Right lung (tissue), 5 donors: ENCODE data around the gene KIAA0825. TPM values are rescaled to one million over a fixed set of nuclear protein-coding genes. Genes with fewer than 3 reads are reported as not detected.

Experiments used
- DNase-seq, 2 donors: peaks; one replicate each; pipeline ENCODE4 v3.0.0-alpha.2; 2013
- polyA plus RNA-seq, 5 donors: library from polyadenylated mRNA; unstranded; fragments of 120-200 nt; gene quantifications; one replicate each; pipeline versions ENCODE4 v1.2.1 to v1.2.3, GENCODE V29; 2013; ENCODE audit warnings: inconsistent platforms in 1 of 5, low replicate concordance in 1 of 5; ENCODE audit not compliant: insufficient read length in 5 of 5, insufficient read depth in 1 of 5

Gene KIAA0825
- polyA plus RNA-seq, 5 donors, result 5.0 to 8.0 (median 6.0) TPM

DNA sequence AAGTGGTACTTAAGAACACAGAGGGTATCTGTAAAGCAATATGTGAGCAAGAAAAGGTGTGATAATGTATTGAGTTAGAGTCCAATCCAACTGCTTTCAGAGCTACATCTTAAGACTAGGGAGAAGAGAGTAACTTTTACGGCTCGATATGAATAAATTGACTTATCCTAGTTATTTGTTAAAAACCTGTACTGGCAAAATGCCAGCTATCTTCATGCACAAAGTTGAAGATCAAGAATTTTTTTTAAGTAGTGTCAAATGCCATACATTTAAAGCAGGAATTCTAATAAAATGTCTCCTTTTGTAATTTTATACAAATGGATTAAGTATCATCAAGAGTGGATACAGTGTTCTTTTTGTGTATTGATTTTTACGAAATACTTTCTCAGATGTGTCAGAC lies 305.2 kb downstream of the KIAA0825 start:
- DNase-seq, result no peak

DNA sequence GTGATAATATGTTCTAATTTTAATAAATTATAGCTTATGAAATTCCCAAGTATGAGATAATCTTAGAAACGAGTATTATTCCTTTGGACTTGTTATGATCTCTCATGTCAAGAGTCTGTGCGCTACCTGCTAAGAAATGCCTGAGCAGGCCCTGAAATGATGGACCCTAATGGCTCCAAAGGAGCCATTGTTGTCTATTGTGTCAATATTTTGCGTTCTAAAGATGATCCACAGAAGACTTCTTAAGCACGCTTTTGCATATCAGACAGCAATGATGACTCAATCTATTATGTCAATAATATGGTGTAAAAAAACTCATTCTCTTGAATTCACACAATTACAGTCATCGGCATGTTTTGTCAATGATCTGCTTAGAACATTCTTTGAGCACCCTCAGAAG lies 306.1 kb downstream of the KIAA0825 start:
- DNase-seq, result no peak

DNA sequence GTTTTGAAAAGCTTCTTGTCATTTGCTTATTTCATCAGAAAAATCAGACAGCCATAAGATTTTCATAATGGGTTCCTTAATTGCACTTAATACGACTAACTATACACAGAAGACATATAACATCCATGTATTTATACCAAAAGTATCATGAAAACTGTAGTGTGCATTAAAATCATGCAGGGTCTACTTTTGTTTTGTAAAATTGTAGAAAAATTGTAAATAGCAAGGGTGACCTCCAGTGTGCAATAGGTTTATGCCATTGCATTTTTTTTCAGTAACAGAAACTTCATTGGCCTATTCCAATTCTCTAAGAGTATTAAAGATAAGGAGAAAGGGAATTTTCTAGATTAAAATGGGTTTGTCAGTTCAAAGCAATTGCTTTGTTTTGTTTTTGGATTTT lies 307.6 kb downstream of the KIAA0825 start:
- no peak for DNase-seq

- DNase-seq, result peak; percentile 65 to 69
Observed at GRCh38 chr5:94309141-94309540, 309.3 kb downstream of the KIAA0825 start.

GRCh38 chr5:94308442-94308841 lies 310.0 kb downstream of the KIAA0825 start:
- no peak for DNase-seq

GRCh38 chr5:94304146-94304545 lies 314.3 kb downstream of the KIAA0825 start:
- DNase-seq, result no peak

DNA sequence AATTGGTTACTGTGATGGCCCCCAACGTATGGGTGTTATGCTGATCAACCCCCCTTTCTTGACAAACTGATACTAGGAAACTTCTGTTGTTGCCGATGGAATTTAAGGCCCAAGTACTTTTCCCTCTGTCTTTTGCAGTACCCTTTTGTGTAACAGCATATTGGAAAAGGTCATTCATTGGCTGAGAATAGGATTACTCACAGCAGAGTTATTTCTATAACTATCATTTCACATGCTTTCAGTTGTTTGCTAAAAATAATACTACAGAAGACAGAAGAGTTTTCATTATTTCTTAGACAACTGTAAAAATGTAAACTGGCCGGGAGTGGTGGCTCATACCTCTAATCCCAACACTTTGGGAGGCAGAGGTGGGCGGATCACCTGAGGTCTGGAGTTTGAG lies 329.5 kb downstream of the KIAA0825 start:
- no peak for DNase-seq

GRCh38 chr5:94285984-94286383 lies 332.4 kb downstream of the KIAA0825 start:
- DNase-seq, result no peak

DNA sequence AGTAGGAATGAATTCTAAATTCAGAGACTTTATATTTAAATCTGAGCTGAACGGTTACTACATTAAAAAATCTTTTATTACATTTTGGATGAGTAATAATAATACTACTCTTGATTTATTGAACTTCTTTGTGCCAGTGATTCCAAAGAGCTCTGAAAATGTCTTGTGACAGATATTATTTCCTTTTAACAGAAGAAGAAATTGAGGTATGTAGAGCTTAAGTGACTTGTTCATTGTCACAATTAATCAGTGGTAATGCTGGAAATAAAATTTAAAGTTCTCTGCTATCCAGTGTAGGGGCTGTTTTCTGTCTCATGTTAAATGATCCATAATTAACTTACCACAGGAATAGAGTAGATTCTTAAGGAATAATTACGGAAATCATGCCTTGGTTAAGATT lies 335.3 kb downstream of the KIAA0825 start:
- DNase-seq, result no peak

- no peak for DNase-seq
Observed at GRCh38 chr5:94281236-94281801, 337.1 kb downstream of the KIAA0825 start.

DNA sequence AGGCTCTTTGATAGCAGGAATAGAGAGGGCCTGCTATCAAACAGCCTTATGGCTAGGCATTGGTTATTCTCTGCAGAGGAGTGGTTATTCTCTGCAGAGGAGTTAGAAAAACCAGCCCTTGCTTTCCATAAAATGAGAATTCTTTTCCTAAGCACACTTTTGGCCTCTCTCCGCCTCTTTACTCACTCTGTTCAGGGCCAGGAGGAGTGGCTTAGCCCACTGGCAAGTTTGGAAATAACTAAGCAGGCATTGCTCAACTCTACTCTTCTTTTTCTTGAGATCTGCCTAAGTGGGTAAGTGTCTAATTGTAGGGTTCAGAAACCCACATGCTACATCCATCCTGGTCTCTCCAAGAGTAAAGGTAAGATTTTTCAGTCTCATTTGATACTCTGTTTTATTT lies 341.7 kb downstream of the KIAA0825 start:
- DNase-seq, result no peak

- no peak for DNase-seq
Observed at GRCh38 chr5:94276048-94276447, 342.4 kb downstream of the KIAA0825 start.

GRCh38 chr5:94274707-94275106 lies 343.7 kb downstream of the KIAA0825 start:
- no peak for DNase-seq

DNA sequence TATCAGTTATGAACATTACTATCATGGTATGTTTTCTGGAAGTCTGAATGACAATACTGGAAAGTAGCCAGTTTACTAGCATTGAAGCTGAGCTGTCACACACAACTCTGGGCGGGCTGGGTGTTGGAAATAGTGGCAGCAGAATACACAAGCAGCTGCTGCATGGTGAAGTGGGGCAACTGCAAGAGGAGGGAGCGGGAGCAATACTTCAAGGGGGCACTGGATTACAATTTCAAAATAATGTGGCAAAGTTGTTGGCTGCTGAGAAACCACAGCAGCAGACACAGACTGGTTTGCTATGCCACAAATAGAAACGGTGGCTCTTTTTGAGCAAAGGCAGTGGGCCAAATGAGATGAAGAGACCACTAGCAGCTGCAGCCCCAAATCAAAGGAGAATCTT lies 350.2 kb downstream of the KIAA0825 start:
- DNase-seq, result no peak

DNA sequence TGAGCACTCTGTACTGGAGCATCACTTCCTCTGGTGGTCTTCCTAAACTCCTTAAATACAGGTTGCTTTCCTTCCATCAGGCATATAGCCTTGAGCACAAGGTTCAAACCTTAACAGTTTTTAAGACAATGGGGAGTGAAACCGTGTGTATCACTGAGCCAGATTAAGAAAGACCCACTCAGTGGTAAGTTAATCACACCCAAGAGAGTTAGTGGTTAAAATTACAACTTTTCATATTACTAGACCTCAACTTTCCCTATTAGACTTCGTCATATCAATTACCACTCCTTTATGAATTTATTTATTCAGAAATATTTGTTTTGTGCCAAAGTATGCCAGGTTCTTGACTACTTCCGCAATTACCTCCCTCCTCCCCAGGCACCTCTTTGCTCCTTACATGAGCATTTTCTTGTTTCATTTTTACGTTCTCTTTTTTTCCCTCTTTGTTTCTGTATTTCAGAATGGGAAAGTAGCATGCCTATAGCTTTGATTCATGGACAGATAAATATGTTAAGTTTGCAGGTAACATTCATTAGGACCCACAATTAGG lies 351.0 kb downstream of the KIAA0825 start:
- no peak for DNase-seq

DNA sequence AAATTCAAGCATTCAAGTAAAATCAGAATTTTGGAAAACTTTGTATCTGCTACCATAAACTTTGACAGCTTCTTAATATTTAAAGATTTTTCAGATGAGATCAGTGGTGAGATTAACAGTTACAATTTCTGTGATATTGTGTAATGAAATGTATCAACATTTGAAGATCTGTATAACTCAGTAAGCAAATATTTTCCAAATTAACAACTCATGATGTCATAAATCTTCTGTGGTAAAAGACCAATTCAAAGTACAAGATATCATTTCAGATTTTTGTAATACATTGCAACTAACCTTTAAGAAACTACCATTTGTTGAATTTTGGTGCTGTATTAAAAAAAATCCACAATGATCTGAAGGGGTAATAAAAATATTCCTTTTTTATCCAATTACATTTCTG lies 352.2 kb downstream of the KIAA0825 start:
- DNase-seq, result no peak

- DNase-seq, result no peak
Observed at GRCh38 chr5:94263068-94263467, 355.3 kb downstream of the KIAA0825 start.

DNA sequence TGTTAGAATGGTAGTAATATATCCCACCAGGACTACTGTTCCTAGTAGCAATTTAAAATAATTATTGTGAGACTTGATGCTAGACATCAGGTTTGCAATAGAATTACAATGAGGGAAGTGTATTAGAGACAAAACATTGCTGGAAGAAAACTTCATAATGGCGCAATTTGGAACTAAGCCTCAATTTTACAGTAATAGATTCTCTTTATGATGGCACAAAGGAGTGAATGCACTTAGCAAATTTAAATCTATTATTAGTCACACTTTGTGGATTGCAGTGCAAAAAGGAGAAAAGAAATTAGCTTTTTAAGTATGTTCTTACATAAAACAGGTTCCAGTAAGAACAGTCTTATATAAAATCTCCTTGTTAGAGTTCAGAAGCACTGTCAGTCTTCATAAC lies 358.3 kb downstream of the KIAA0825 start:
- no peak for DNase-seq

DNA sequence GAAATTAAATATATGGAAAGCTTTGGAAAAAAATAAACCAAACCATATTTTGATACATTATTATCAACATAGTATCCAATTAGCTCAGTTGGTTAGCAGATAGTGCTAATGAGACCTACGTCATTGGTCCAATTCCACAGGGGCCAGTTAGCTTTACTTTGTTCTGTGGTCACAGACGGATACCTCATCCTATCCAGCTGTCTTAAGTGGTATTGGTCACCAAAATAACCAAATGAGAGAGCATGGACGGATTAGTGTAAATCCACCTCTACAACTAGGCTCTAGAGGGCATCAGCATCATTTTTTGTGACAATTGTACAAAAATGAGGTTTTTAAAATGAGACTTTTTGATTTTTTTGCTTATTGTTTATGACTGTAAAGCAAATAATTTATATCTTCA lies 364.2 kb downstream of the KIAA0825 start:
- DNase-seq, result no peak

GRCh38 chr5:94250985-94251384 lies 367.4 kb downstream of the KIAA0825 start:
- DNase-seq, result no peak

- no peak for DNase-seq
Observed at GRCh38 chr5:94249430-94249829, 369.0 kb downstream of the KIAA0825 start.

DNA sequence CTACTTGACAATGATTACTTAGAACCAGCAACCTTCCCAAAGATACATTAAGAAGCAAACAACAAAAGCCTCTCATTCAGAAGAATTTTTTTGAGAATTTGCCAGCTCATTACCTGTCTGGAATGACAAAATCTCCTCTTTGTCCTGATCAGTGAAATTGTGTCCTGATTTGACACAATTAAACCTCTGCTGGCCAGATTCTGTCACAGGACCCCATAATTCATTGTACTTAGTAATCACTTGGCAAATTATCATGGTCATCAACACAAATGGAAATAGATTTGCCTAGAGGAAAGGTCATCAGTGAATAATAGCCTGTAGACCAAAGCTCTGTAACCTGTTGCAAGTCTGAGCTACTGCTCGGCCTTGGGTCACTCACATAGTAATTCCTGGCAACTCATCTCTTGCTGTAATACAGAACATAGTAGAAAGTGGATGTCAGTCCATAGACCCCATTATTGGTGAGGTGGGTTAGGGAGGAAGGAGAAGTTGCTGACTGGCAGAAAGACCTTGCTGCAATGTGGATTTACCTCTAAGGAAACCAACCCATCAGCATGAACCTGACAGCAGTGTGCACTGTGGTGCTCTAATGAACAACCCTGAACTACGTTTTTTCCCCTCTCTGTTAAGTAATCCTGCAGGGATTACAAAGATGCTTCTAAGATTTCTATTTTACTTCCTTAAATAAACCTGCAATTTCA lies 370.1 kb downstream of the KIAA0825 start:
- DNase-seq, result no peak

- DNase-seq, result no peak
Observed at GRCh38 chr5:94245608-94246007, 372.8 kb downstream of the KIAA0825 start.

- no peak for DNase-seq
Observed at GRCh38 chr5:94244921-94245320, 373.5 kb downstream of the KIAA0825 start.
